ENCODE results near the gene RANBP9. TPM values are rescaled to one million over a fixed set of nuclear protein-coding genes. Genes with fewer than 3 reads are reported as not detected.

The RANBP9 gene
- total RNA-seq, 1 experiment from 2014 or later = 44.5 TPM

GRCh38 chr6:13710552-13711323 lies 897 bp downstream of the RANBP9 start:
- BruUV-seq (replicated peaks) = no TSS peak
- peak overlapping the region; percentile 68 to 77 for H3K4me3 ChIP-seq (ENCODE audit: low read depth in 2 of 2, low read length in 2 of 2)
- ATAC-seq = peak; percentile 36
- H3K4me1 ChIP-seq (ENCODE audit: control insufficient read depth, insufficient read depth, low read length) = peaks cover 15% of the 10 kb centered on the region
- POLR2A ChIA-PET = no interaction called here
- DNase-seq (ENCODE audit: low read depth, low spot score) = no peak
- in situ Hi-C loops (cut with HindIII; ENCODE audit: low pct_unique_long_range_greater_than_20kb, low sequenced_read_pairs) = no loop called here
- TF ChIP-seq CTCF (IDR thresholded peaks at IDR 0.05) (no peak), POLR2AphosphoS5 (IDR thresholded peaks at IDR 0.05; ENCODE audit: low read depth, low read length) (no peak), SIN3A (IDR thresholded peaks at IDR 0.05; ENCODE audit: borderline replicate concordance, insufficient read depth, low read depth, low read length) (no peak), TCF7L2 (IDR thresholded peaks at IDR 0.05; ENCODE audit: low read depth, low read length) (no peak), REST (IDR thresholded peaks at IDR 0.05; ENCODE audit: insufficient read depth in 1 of 2, low read depth in 2 of 2, low read length in 1 of 2) (no peak)
- intact Hi-C loops (cut with micrococcal nuclease; ENCODE audit: unreplicated experiment) = no loop called here
- H3K9me3 ChIP-seq (ENCODE audit: control insufficient read depth, insufficient read depth, low read depth, low read length) = no peaks in the 10 kb centered on the region
- CTCF ChIA-PET = interaction anchor here (0.6 kb wide), 1 partner anchor 107 kb away, joined by 6 read pairs; no protein-coding TSS in a partner anchor
- H3K36me3 ChIP-seq (ENCODE audit: control insufficient read depth, insufficient read depth, low read length) = no peaks in the 10 kb centered on the region; the same call in 1 of the 2 replicates
- peak overlapping the region; percentile 88 for H3K27ac ChIP-seq (ENCODE audit: low read length)
- H3K27me3 ChIP-seq (ENCODE audit: control insufficient read depth, insufficient read depth, low read length) = no peaks in the 10 kb centered on the region

GRCh38 chr6:13709689-13710551 lies 1.7 kb downstream of the RANBP9 start:
- Histone ChIP-seq H3K4me1 (ENCODE audit: control insufficient read depth, insufficient read depth, low read length) (peaks cover 15% of the 10 kb centered on the region), H3K4me3 (ENCODE audit: low read depth in 2 of 2, low read length in 2 of 2) (peak overlapping the region; percentile 68 to 77), H3K9me3 (ENCODE audit: control insufficient read depth, insufficient read depth, low read depth, low read length) (no peaks in the 10 kb centered on the region), H3K36me3 (ENCODE audit: control insufficient read depth, insufficient read depth, low read length) (no peaks in the 10 kb centered on the region; the same call in 1 of the 2 replicates), H3K27me3 (ENCODE audit: control insufficient read depth, insufficient read depth, low read length) (no peaks in the 10 kb centered on the region), H3K27ac (ENCODE audit: low read length) (peak overlapping the region; percentile 88)
- BruUV-seq (replicated peaks) = TSS peak; percentile 69
- POLR2A ChIA-PET = interaction anchor here (1.0 kb wide), 1 partner anchor 104 kb away, joined by 3 read pairs; the partner anchor contains the start of gene MCUR1
- DNase-seq (ENCODE audit: low read depth, low spot score) (no peak), ATAC-seq (no peak)
- in situ Hi-C loops (cut with HindIII; ENCODE audit: low pct_unique_long_range_greater_than_20kb, low sequenced_read_pairs) (no loop called here), intact Hi-C loops (cut with micrococcal nuclease; ENCODE audit: unreplicated experiment) (loop anchor here (10.0 kb wide), 1 partner anchor 55 kb away; no protein-coding TSS in a partner anchor)
- CTCF ChIA-PET = no interaction called here
- TF ChIP-seq REST (IDR thresholded peaks at IDR 0.05; ENCODE audit: insufficient read depth in 1 of 2, low read depth in 2 of 2, low read length in 1 of 2) = no peak
- no peak for TF ChIP-seq TCF7L2 (IDR thresholded peaks at IDR 0.05; ENCODE audit: low read depth, low read length)
- no peak for TF ChIP-seq CTCF (IDR thresholded peaks at IDR 0.05)
- TF ChIP-seq POLR2AphosphoS5 (IDR thresholded peaks at IDR 0.05; ENCODE audit: low read depth, low read length) = no peak
- TF ChIP-seq SIN3A (IDR thresholded peaks at IDR 0.05; ENCODE audit: borderline replicate concordance, insufficient read depth, low read depth, low read length) = no peak

Measured in Panc1 (cell line).